Upper lobe of right lung (tissue), 1 donor: Measurements from ENCODE around the gene RBBP8NL. TPM values are rescaled to one million over a fixed set of nuclear protein-coding genes. Genes with fewer than 3 reads are reported as not detected.

Experiments used
- ATAC-seq: fragments of 200-7000 bp; cut with Tn5 transposase; one replicate; pipeline ENCODE4 v1.9.1; 2020; ENCODE audit warnings: mild to moderate bottlenecking, moderate library complexity
- DNase-seq: peaks from one replicate; pipeline ENCODE4 v3.0.0-alpha.2; 2020
- H3K27ac ChIP-seq: fragments of 200-600 bp; one replicate; pipeline ENCODE4 v1.8.0; 2022
- H3K27me3 ChIP-seq: fragments of 200-600 bp; one replicate; pipeline ENCODE4 v1.8.0; 2022; ENCODE audit warnings: mild to moderate bottlenecking
- H3K36me3 ChIP-seq: fragments of 200-600 bp; one replicate; pipeline ENCODE4 v1.8.0; 2022
- H3K4me1 ChIP-seq: fragments of 200-600 bp; one replicate; pipeline ENCODE4 v1.8.0; 2022
- H3K4me3 ChIP-seq: fragments of 200-600 bp; one replicate; pipeline ENCODE4 v1.8.0; 2022; ENCODE audit warnings: mild to moderate bottlenecking
- H3K9me3 ChIP-seq: fragments of 200-600 bp; one replicate; pipeline ENCODE4 v1.8.0; 2022
- intact Hi-C: fragments of 100-400 bp; cut with DNase I; formaldehyde crosslinking; loops from one replicate; pipeline ENCODE4 v1.11.0; 2022
- total RNA-seq: library from RNA; stranded (reverse); fragmentation: NEBNext Ultra II Directional; extraction: Animal tissue kit (Norgen Biotek cat#: 25700); gene quantifications from one replicate; pipeline ENCODE4 v1.2.1, GENCODE V29; 2021
- TF ChIP-seq, protein P1 (sequence below): fragments of 200-600 bp; IDR thresholded peaks from one replicate; pipeline ENCODE4 v1.8.0; 2022; ENCODE audit warnings: antibody characterized with exemption
- donor health status: DM: no; HTN: yes; CAD: no; lungs with severe emphysema.

The RBBP8NL gene
- total RNA-seq, 1 donor from 2014 or later: 0.64 TPM

DNA sequence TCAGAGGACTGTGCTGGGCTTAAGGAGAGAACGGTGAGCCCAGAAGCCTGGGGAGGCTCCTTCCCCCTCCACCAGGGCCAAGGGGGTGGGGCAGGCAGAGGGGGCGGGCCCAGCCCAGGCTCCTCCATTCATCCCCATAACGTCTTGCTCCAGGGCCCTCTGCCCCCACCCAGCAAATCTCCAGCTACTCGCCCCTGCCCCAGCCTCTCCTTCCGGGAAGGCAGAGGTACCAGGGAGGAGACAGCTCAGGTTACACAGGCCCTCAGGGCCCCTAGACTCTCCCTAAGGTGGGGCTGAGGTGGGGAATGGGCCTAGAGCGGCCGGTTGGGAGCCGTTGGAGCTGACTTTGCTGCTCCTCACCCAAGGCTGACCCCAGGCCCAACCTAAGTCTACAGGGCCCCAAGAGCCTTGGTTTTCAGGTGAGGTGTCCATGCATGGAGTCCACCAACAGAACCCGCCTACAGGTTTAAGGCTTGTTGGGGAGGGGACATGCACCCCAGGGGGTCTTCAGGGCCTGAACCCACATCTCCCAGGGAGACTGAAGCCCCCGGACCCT, 61.4 kb downstream of the RBBP8NL start:
- DNase-seq (peak; percentile 78), ATAC-seq (peak; percentile 28)
- peaks cover 75% of the 10 kb centered on the region for H3K4me1 ChIP-seq
- intact Hi-C loops: no loop called here
- no peaks in the 10 kb centered on the region for H3K27me3 ChIP-seq
- peak overlapping the region; percentile 80 for H3K27ac ChIP-seq
- H3K4me3 ChIP-seq: peak overlapping the region; percentile 69
- no peaks in the 10 kb centered on the region for H3K36me3 ChIP-seq
- H3K9me3 ChIP-seq: no peaks in the 10 kb centered on the region
- TF ChIP-seq, protein P1, sequence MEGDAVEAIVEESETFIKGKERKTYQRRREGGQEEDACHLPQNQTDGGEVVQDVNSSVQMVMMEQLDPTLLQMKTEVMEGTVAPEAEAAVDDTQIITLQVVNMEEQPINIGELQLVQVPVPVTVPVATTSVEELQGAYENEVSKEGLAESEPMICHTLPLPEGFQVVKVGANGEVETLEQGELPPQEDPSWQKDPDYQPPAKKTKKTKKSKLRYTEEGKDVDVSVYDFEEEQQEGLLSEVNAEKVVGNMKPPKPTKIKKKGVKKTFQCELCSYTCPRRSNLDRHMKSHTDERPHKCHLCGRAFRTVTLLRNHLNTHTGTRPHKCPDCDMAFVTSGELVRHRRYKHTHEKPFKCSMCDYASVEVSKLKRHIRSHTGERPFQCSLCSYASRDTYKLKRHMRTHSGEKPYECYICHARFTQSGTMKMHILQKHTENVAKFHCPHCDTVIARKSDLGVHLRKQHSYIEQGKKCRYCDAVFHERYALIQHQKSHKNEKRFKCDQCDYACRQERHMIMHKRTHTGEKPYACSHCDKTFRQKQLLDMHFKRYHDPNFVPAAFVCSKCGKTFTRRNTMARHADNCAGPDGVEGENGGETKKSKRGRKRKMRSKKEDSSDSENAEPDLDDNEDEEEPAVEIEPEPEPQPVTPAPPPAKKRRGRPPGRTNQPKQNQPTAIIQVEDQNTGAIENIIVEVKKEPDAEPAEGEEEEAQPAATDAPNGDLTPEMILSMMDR: no peak

DNA sequence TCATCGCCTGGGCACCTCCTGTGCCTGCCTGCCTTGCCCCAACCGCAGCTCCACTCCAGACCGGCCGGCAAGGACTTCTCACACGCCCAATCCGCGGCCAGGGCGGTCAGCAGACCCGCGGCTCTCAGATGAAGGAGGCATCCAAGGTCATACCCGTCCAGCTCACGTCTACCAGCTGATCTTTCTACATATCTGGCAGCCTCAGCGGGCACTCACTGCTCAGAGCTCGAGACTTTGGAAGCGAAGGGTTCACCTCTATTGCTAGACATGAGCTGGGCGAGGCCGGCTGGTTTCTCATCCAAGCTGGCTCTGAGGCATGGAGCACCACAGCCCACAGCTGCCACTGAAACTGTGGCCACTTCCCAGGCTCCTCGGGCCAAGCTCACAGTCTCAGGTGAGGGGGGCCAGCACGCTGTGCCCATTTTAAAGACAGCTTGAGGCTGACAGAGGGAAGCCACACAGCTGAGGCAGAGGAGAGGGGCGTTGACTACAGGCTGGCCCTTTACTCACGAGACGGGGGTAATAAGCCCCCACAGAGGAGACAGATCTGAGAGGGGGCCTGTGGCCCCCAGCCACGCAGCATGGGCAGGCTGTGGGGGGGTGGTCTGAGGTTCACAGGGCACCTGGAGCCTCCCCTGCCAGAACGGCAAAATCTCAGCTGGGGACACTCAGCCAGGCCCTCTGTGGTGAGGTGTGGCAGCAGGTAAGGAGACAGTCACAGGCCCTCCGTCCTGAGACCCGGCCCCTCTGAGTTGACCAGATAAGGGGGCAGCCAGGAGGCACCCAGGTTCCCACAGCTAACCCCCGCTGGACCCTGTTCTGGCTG, 62.2 kb downstream of the RBBP8NL start:
- Histone ChIP-seq H3K27me3 (no peaks in the 10 kb centered on the region), H3K27ac (peak overlapping the region; percentile 72), H3K4me3 (peak overlapping the region; percentile 69), H3K36me3 (no peaks in the 10 kb centered on the region), H3K9me3 (no peaks in the 10 kb centered on the region), H3K4me1 (peaks cover 70% of the 10 kb centered on the region)
- DNase-seq: peak; percentile 87
- peak; percentile 41 for ATAC-seq
- intact Hi-C loops: no loop called here
- TF ChIP-seq, protein P1: no peak

DNA sequence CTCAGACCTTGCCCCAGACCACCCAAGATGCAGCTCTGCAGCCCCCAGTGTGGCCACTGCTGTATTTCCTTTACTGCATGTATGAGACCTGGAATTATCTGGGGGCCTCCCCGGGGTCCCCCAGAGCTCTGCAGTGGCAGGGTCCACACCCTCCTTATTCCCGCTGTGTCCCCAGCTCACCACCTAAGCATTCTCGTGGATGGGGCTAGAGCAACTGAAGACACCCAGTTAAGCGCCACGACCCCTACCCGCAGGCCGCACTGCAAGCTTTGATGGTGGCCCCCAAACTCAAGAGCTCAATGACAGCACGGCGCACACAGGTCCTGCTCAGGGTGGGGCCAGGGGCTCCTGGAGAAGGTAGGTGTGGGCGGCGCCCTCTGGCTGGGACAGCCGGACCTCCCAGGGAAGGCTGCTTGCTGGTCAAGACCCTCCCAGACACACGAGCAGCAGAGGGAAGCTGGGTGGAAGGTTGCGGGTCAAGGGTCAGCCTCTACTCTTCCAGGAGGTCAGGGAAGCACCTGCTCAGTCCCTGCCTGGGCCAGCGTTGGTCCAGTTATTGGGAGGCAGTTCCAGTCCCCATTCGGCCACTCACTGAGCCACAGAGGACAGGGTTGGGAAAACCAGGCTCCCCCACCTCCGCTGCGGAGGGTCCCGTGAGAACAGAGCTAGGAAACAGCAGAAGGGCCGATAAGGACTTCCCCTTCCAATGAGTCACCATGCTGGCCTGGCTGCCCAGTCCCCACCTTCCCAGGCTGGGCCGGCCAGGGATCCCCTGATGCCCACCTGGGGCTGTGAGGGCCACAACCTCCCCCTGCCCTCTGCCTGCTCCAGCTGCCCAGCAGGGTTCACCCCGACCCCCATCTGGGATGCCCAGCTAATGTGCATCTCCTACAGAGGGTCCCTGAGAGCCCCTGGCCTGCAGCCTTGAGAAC, 63.2 kb downstream of the RBBP8NL start:
- ATAC-seq (no peak), DNase-seq (peak; percentile 68)
- peak overlapping the region; percentile 69 for H3K4me3 ChIP-seq
- peaks cover 66% of the 10 kb centered on the region for H3K4me1 ChIP-seq
- no peaks in the 10 kb centered on the region for H3K36me3 ChIP-seq
- intact Hi-C loops: no loop called here
- TF ChIP-seq, protein P1: no peak
- no peaks in the 10 kb centered on the region for H3K9me3 ChIP-seq
- no peaks in the 10 kb centered on the region for H3K27me3 ChIP-seq
- peak overlapping the region; percentile 72 for H3K27ac ChIP-seq

DNA sequence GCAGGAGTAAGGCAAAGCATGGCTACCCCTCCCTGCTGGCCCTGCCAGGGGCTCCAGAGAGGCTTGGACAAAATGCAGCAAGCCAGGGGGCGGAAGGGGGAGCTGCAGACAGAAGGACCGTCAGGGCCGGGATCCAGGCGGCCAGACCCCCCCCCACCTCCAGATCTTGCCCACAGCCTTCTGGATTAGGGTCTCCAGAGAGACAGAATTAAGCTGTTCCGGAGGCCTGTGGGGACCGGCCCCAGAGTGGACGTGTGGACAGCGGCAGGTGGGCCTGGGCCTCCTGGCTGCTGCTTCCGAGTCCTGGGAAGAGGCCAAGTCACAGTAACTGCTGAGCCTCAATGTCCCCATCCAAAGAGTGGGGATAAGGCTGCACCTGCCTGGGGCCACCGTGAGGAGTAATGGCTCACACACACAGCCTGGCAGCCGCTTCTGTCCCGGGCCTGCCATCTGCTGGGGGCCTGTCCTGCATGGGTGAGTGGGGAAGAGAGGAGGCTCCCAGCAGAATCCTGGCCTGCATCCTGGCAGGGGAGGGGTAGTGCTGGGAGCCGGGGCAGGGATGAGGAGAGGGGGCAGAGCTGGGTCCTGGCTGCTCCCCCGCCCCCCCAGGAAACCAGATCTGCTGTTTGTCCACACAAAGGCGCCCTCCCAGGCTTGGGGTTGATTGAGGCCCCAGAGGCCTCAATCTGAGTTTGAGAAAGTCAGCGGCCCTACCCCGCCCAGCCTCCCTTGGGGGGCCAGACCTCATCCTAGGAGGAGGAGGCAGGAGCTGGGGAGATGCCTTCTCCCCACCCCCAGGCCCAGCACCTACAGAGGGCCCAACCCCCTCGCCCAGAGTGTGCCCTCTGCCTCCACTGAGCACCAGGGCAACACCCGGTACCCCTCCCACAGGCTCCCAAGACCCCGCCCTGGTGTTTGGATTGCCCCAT, 64.1 kb downstream of the RBBP8NL start:
- Histone ChIP-seq H3K9me3 (no peaks in the 10 kb centered on the region), H3K27ac (peak overlapping the region; percentile 72), H3K36me3 (no peaks in the 10 kb centered on the region), H3K27me3 (no peaks in the 10 kb centered on the region), H3K4me3 (peak overlapping the region; percentile 69), H3K4me1 (peaks cover 66% of the 10 kb centered on the region)
- TF ChIP-seq, protein P1: no peak
- ATAC-seq (no peak), DNase-seq (peak; percentile 63)
- intact Hi-C loops: no loop called here

DNA sequence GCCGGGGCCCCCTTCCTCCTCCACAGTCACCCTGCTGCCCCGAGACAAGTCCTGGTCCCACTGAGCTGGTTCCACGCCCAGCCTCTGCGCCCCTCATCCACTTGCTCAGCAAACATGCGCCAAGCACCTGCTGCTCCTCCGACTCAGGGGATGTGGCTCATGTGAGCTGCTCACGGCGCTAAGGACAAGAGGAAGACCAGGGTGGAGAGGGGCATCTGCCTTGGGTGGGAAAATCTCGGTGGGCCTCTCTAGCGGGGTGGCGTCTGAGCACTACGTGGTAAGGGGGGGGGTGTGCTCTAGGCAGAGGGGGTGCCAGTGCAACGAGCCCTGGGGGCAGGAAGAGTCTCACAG, 64.8 kb downstream of the RBBP8NL start:
- ATAC-seq (no peak), DNase-seq (no peak)
- Histone ChIP-seq H3K4me3 (no peak overlapping the region), H3K4me1 (peaks cover 66% of the 10 kb centered on the region), H3K9me3 (no peaks in the 10 kb centered on the region), H3K36me3 (no peaks in the 10 kb centered on the region), H3K27me3 (no peaks in the 10 kb centered on the region), H3K27ac (peak overlapping the region; percentile 72)
- intact Hi-C loops: no loop called here
- TF ChIP-seq, protein P1: no peak
